Measurements from ENCODE around the gene RENBP.

Gene RENBP

DNA sequence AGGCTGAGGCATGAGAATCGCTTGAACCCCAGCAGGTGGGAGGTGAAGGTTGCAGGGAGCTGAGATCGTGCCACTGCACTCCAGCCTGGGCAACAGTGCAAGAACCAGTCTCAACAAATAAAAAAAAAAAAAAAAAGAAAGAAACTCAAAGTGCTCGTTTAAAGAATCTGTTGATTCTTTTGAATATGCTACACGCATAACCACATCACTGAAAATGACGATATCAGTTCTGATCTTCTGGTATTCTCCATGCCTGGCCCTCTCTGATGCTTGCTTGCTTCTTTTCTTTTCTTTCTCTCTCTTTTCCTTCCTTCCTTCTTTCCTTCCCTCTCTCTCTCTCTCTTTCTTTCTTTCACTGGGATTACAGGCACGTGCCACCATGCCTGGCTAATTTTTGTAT, 32.6 kb downstream of the RENBP start:
- TF ChIP-seq, protein P1, sequence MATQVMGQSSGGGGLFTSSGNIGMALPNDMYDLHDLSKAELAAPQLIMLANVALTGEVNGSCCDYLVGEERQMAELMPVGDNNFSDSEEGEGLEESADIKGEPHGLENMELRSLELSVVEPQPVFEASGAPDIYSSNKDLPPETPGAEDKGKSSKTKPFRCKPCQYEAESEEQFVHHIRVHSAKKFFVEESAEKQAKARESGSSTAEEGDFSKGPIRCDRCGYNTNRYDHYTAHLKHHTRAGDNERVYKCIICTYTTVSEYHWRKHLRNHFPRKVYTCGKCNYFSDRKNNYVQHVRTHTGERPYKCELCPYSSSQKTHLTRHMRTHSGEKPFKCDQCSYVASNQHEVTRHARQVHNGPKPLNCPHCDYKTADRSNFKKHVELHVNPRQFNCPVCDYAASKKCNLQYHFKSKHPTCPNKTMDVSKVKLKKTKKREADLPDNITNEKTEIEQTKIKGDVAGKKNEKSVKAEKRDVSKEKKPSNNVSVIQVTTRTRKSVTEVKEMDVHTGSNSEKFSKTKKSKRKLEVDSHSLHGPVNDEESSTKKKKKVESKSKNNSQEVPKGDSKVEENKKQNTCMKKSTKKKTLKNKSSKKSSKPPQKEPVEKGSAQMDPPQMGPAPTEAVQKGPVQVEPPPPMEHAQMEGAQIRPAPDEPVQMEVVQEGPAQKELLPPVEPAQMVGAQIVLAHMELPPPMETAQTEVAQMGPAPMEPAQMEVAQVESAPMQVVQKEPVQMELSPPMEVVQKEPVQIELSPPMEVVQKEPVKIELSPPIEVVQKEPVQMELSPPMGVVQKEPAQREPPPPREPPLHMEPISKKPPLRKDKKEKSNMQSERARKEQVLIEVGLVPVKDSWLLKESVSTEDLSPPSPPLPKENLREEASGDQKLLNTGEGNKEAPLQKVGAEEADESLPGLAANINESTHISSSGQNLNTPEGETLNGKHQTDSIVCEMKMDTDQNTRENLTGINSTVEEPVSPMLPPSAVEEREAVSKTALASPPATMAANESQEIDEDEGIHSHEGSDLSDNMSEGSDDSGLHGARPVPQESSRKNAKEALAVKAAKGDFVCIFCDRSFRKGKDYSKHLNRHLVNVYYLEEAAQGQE (IDR thresholded peaks at IDR 0.05; ENCODE audit: insufficient read depth in 1 of 2, low read depth in 2 of 2, low read length in 2 of 2), result no peak
- TF ChIP-seq FOXP2 (optimal IDR thresholded peaks at IDR 0.05; ENCODE audit: borderline replicate concordance, extremely low read depth, extremely low read length, insufficient read depth) (no peak), TAF1 (IDR thresholded peaks at IDR 0.05; ENCODE audit: borderline replicate concordance, insufficient read depth, low read length) (no peak), POLR2AphosphoS5 (IDR thresholded peaks at IDR 0.05; ENCODE audit: low read depth, low read length) (no peak), SIN3A (IDR thresholded peaks at IDR 0.05; ENCODE audit: borderline replicate concordance, insufficient read depth, low read length) (no peak)

DNA sequence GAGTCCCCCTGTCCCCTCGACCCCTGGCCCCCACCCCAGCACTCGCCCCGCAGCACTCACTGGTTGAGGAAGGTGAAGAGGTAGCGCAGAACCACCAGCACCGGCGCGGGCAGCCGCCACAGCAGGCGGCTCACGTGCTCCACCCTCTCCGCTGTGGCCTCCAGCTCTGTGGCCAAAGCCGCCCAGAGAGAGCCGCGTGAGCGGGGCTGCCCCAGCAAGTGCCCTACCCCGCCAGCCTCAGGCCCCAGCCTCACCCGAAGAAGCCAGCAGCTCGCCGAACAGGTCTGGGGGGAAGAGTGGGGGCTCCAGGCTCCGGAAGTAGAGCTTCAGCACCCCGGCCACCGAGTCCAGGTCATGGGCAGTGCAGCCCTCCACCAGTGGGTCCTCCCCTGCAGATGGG, 34.0 kb downstream of the RENBP start:
- TF ChIP-seq SIN3A (IDR thresholded peaks at IDR 0.05; ENCODE audit: borderline replicate concordance, insufficient read depth, low read length) (no peak), FOXP2 (optimal IDR thresholded peaks at IDR 0.05; ENCODE audit: borderline replicate concordance, extremely low read depth, extremely low read length, insufficient read depth) (no peak), TAF1 (IDR thresholded peaks at IDR 0.05; ENCODE audit: borderline replicate concordance, insufficient read depth, low read length) (no peak), POLR2AphosphoS5 (IDR thresholded peaks at IDR 0.05; ENCODE audit: low read depth, low read length) (no peak)
- TF ChIP-seq, protein P1 (IDR thresholded peaks at IDR 0.05; ENCODE audit: insufficient read depth in 1 of 2, low read depth in 2 of 2, low read length in 2 of 2), result no peak

DNA sequence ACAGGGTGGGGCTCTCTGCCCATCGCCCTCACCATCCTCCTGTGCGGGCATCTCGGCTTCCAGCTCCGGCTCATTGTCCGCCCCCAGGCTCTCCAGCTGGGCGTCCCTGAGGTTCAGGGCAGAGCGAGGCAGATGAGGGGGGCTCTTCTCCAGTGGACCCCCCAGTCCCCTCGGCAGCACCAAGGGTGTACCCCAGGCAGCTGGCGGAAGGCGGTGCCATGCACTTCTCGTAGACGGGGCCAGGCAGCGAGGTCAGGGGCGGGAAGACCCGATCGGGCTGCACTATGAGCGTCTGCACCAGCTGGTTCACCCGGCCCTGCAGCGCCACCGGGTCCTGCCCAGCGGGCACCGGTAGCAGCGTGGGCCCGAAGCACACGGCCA, 34.5 kb downstream of the RENBP start:
- TF ChIP-seq SIN3A (IDR thresholded peaks at IDR 0.05; ENCODE audit: borderline replicate concordance, insufficient read depth, low read length) (no peak), TAF1 (IDR thresholded peaks at IDR 0.05; ENCODE audit: borderline replicate concordance, insufficient read depth, low read length) (no peak), FOXP2 (optimal IDR thresholded peaks at IDR 0.05; ENCODE audit: borderline replicate concordance, extremely low read depth, extremely low read length, insufficient read depth) (no peak), POLR2AphosphoS5 (IDR thresholded peaks at IDR 0.05; ENCODE audit: low read depth, low read length) (no peak)
- TF ChIP-seq, protein P1 (IDR thresholded peaks at IDR 0.05; ENCODE audit: insufficient read depth in 1 of 2, low read depth in 2 of 2, low read length in 2 of 2), result no peak

DNA sequence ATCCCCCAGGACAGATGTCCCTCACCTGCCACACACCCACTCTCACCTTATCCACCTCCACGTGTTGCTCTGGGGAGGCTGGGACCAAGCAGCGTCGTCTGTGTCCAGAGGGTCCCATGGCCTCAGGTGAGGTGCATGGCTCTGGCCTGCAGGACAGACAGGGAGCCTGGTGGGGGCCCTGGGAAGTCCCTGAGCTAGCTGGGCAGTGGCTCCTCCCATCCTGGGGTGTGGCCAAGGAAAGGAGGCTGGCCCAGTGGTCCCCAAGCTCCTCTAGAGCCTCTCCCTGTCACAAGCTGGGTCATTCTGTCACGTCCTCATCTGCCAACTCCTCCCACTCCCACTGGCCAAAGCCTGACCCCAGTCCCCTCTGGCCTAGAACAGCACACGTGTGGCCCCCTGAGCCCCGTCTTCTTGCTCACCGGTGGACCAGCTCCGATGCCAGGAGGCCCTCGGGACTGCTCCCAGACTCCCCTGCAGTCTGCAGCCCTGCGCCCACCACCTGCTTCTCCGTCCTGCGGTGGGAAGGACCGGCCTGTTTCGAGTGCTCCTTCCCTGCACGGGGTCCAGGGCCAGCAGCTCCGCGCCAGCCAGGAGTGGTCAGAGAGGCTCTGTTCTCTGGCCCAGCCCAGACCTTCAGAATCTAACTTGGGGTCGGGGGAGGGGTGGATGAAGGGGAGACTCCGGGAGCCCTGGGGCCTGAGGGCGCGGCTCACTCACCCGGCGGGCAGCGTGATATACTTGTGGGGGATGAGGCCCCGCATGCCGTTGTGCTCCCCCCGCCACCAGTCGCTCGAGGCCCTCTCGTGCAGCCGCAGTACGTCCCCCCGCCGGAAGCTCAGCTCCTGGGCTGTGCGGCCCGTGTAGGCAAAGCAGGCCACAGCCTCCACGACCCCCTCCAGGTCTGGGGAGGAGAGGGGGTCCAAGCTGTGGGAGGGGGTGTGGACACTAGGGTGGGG, 35.1 kb downstream of the RENBP start:
- TF ChIP-seq SIN3A (IDR thresholded peaks at IDR 0.05; ENCODE audit: borderline replicate concordance, insufficient read depth, low read length), result no peak
- TF ChIP-seq, protein P1 (IDR thresholded peaks at IDR 0.05; ENCODE audit: insufficient read depth in 1 of 2, low read depth in 2 of 2, low read length in 2 of 2), result no peak
- TF ChIP-seq TAF1 (IDR thresholded peaks at IDR 0.05; ENCODE audit: borderline replicate concordance, insufficient read depth, low read length), result no peak
- no peak for TF ChIP-seq FOXP2 (optimal IDR thresholded peaks at IDR 0.05; ENCODE audit: borderline replicate concordance, extremely low read depth, extremely low read length, insufficient read depth)
- TF ChIP-seq POLR2AphosphoS5 (IDR thresholded peaks at IDR 0.05; ENCODE audit: low read depth, low read length), result no peak

Measured in PFSK-1 (cell line).